GM06990 (cell line): ENCODE results near the gene NKAIN2.

Experiments
- DNase-seq: peaks from one replicate; pipeline ENCODE4 v3.0.0-alpha.2; 2011; ENCODE audit not compliant: insufficient read length; ENCODE audit errors: extremely low read depth
- H3K27me3 ChIP-seq: replicated peaks from 2 replicates; pipeline ENCODE4 v1.6.0; 2011; ENCODE audit warnings: low read length; ENCODE audit not compliant: control insufficient read depth, insufficient read depth
- H3K36me3 ChIP-seq: 2 replicates; pipeline ENCODE4 v1.5.1; 2011; ENCODE audit warnings: low read length; ENCODE audit not compliant: control insufficient read depth, insufficient read depth
- H3K4me3 ChIP-seq: replicated peaks from 2 replicates; pipeline ENCODE4 v1.5.1; 2011; ENCODE audit warnings: low read depth, mild to moderate bottlenecking, control low read depth, low read length
- TF ChIP-seq, protein P1 (sequence below): IDR thresholded peaks from 2 replicates; pipeline ENCODE4 v1.5.1; 2011; ENCODE audit warnings: low read length, control low read depth, mild to moderate bottlenecking, inconsistent platforms; ENCODE audit not compliant: insufficient read depth, poor library complexity, severe bottlenecking

NKAIN2 gene

DNA sequence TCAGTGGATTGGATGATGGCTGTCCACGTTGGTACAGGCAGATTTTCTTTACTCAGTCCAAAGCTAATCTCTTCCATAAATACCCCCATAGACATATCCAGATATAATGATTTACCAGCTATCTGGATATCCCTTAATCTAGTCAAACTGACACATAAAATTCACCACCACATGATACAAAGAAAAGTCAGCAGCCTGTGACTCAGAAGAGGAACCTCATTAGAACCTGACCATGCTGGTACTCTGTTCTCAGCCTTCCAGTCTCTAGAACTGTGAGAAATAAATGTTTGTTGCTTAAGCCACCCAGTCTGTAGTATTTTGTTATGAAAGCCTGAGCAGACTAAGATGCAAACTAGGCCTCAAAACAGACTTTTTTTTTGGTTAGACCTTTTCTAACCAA lies 727.3 kb downstream of the NKAIN2 start:
- TF ChIP-seq, protein P1, sequence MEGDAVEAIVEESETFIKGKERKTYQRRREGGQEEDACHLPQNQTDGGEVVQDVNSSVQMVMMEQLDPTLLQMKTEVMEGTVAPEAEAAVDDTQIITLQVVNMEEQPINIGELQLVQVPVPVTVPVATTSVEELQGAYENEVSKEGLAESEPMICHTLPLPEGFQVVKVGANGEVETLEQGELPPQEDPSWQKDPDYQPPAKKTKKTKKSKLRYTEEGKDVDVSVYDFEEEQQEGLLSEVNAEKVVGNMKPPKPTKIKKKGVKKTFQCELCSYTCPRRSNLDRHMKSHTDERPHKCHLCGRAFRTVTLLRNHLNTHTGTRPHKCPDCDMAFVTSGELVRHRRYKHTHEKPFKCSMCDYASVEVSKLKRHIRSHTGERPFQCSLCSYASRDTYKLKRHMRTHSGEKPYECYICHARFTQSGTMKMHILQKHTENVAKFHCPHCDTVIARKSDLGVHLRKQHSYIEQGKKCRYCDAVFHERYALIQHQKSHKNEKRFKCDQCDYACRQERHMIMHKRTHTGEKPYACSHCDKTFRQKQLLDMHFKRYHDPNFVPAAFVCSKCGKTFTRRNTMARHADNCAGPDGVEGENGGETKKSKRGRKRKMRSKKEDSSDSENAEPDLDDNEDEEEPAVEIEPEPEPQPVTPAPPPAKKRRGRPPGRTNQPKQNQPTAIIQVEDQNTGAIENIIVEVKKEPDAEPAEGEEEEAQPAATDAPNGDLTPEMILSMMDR = no peak
- H3K4me3 ChIP-seq = no peak overlapping the region
- DNase-seq = no peak
- no peaks in the 10 kb centered on the region for H3K27me3 ChIP-seq
- no peaks in the 10 kb centered on the region for H3K36me3 ChIP-seq

DNA sequence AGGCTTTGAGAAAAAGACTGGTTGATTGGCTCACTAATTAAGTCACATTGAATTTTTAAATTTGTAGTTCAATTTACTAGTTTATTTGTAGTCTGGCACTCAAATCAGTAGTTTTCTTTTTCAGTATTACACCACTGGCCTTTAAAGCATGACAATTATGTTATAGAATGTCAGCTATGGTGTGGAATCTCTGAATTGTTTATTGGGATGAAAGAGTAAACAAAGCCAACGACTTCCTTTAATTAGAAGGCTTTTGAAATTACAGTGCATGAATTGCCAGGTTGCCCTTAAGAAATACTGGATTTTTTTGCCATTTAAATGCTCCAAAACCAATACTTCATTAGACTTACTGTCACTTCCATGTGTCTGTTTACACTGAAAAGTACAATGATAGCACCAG lies 731.6 kb downstream of the NKAIN2 start:
- TF ChIP-seq, protein P1 = no peak

DNA sequence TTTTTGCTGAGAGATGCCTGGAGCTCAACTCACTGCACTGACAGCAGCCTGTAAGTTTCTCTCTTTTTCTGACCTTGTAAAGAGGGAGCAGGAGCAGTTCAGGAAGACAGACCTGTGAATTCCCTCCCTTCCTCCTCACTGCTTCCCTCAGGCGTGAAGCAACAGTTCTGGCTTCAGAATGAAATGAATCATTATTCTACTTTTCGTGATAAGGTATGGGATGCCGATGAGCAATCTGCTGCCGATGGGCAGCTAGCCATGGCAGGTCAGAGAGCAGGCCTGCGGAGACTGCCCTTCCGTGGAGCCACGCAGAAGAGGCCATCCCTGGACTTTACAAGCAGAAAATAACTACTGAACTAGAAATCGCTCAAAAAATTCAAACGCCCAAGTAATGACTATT lies 732.1 kb downstream of the NKAIN2 start:
- Histone ChIP-seq H3K4me3 (no peak overlapping the region), H3K27me3 (no peaks in the 10 kb centered on the region), H3K36me3 (no peaks in the 10 kb centered on the region)
- TF ChIP-seq, protein P1 = no peak
- no peak for DNase-seq

More for the DNA sequence above, 731.6 kb downstream of the NKAIN2 start:
- no peak overlapping the region for H3K4me3 ChIP-seq
- no peaks in the 10 kb centered on the region for H3K36me3 ChIP-seq
- DNase-seq = no peak
- no peaks in the 10 kb centered on the region for H3K27me3 ChIP-seq

DNA sequence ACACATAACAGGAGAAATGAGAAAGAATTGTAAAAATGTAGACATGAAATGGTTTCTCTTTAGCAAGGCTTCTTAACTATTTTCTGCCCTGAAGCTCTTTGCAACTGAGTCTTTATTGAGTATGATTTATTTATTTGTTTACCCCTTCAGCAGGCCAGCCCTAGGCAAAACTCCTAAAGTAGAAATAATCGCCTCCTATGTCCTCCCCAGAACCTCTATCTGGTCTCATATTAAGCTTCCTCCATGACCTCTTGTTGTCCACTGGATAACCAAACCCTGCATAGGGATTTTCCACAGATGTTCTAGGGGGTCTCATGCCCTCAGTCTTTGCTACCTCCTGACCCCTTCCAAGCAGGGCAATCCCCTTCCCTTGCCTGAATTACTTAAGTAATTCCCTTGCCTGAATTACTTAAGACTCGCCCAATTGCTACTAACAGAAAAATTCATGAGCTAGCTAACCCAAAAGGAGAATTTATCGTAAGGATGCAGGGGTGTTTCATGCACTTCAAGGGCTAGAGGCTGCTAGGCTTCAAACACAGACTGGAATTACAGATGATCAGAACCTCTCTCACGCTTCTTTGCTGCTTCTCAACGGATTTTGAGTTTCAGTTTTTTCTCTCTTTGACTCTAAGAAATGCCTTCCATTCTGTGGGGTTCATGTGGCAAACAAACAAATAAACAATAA lies 732.6 kb downstream of the NKAIN2 start:
- DNase-seq = no peak
- Histone ChIP-seq H3K4me3 (no peak overlapping the region), H3K27me3 (no peaks in the 10 kb centered on the region), H3K36me3 (no peaks in the 10 kb centered on the region)
- TF ChIP-seq, protein P1 = no peak

DNA sequence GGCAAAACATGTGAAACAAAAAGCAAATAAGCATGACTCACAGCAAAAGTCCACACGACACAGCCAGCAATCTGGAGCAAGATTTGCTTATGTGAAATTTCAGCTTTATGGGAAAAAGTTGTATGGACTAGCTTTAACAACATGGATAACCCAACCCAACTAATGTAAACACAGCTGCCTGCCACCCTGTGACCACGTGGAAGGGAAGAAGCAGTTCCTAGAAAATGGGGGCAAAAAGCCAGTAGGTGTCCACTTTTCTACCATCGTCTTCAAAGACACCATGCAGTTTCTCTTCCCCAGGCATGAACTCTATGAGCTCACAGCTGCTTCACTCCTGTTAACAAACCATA lies 733.2 kb downstream of the NKAIN2 start:
- no peak for DNase-seq
- Histone ChIP-seq H3K4me3 (no peak overlapping the region), H3K27me3 (no peaks in the 10 kb centered on the region), H3K36me3 (no peaks in the 10 kb centered on the region)
- TF ChIP-seq, protein P1 = no peak

DNA sequence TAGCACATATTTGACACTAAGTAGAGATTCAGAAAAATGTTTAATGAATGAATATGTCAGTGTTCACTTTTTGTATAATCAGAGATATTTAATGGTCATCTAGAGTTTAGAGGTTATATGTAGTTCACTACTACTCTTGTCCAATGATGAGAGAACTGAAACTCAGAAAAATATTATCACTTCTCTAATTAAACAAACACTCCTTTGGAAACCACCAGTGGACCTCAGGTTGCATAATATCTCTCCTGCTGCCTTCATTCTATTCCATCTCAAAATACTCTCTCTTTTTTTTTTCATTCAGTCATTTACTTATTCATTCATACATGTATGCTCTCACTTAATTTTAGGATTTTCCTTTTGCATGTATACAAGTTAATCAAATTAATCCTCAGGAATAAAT lies 735.4 kb downstream of the NKAIN2 start:
- H3K4me3 ChIP-seq = no peak overlapping the region
- no peak for DNase-seq
- H3K27me3 ChIP-seq = no peaks in the 10 kb centered on the region
- TF ChIP-seq, protein P1 = no peak
- no peaks in the 10 kb centered on the region for H3K36me3 ChIP-seq
